Measurements from ENCODE around the gene UBN1.

UBN1 gene

GRCh38 chr16:4833584-4833983 lies 13.7 kb upstream of the UBN1 start:
- no peak for ATAC-seq
- TF ChIP-seq POU6F1 (CRISPR knock-in tag; IDR thresholded peaks at IDR 0.05; ENCODE audit: borderline replicate concordance, low read depth) (no peak), ZNF8 (CRISPR knock-in tag; IDR thresholded peaks at IDR 0.05) (no peak), ZFP30 (CRISPR knock-in tag; IDR thresholded peaks at IDR 0.05) (no peak), CREB5 (CRISPR knock-in tag; IDR thresholded peaks at IDR 0.05; ENCODE audit: low read depth) (no peak), ZC3H10 (CRISPR knock-in tag; IDR thresholded peaks at IDR 0.05) (no peak), ESRRG (CRISPR knock-in tag; IDR thresholded peaks at IDR 0.05) (no peak), SNAI2 (CRISPR knock-in tag; IDR thresholded peaks at IDR 0.05) (no peak)

GRCh38 chr16:4836727-4837126 lies 10.6 kb upstream of the UBN1 start:
- ATAC-seq = no peak
- TF ChIP-seq GLIS3 (CRISPR knock-in tag; IDR thresholded peaks at IDR 0.05) (no peak), TCF4 (CRISPR knock-in tag; IDR thresholded peaks at IDR 0.05; ENCODE audit: borderline replicate concordance) (no peak), BACH2 (CRISPR knock-in tag; IDR thresholded peaks at IDR 0.05; ENCODE audit: borderline replicate concordance) (no peak), POU6F1 (CRISPR knock-in tag; IDR thresholded peaks at IDR 0.05; ENCODE audit: borderline replicate concordance, low read depth) (no peak), ZNF70 (CRISPR knock-in tag; IDR thresholded peaks at IDR 0.05) (no peak), PATZ1 (CRISPR knock-in tag; IDR thresholded peaks at IDR 0.05; ENCODE audit: borderline replicate concordance) (no peak), TSHZ2 (CRISPR knock-in tag; IDR thresholded peaks at IDR 0.05) (no peak), ZNF8 (CRISPR knock-in tag; IDR thresholded peaks at IDR 0.05) (no peak), ZC3H10 (CRISPR knock-in tag; IDR thresholded peaks at IDR 0.05) (no peak), ISL1 (CRISPR knock-in tag; IDR thresholded peaks at IDR 0.05) (no peak), ZFP30 (CRISPR knock-in tag; IDR thresholded peaks at IDR 0.05) (no peak), ZNF565 (CRISPR knock-in tag; conservative IDR thresholded peaks at IDR 0.05; ENCODE audit: low read depth) (no peak), ESRRG (CRISPR knock-in tag; IDR thresholded peaks at IDR 0.05) (no peak), SNAI2 (CRISPR knock-in tag; IDR thresholded peaks at IDR 0.05) (no peak), ARNTL (CRISPR knock-in tag; IDR thresholded peaks at IDR 0.05; ENCODE audit: borderline replicate concordance, low read depth) (no peak), CREB5 (CRISPR knock-in tag; IDR thresholded peaks at IDR 0.05; ENCODE audit: low read depth) (no peak), CSRNP3 (CRISPR knock-in tag; IDR thresholded peaks at IDR 0.05) (no peak), PPARA (CRISPR knock-in tag; IDR thresholded peaks at IDR 0.05; ENCODE audit: borderline replicate concordance) (no peak)
